GM21367 (cell line): ENCODE data around the gene LIPC.

Experiments used
- ATAC-seq: cut with Tn5 transposase; IDR thresholded peaks from one replicate; pipeline ENCODE4 v1.9.1; 2021; ENCODE audit not compliant: unreplicated experiment

The LIPC gene

DNA sequence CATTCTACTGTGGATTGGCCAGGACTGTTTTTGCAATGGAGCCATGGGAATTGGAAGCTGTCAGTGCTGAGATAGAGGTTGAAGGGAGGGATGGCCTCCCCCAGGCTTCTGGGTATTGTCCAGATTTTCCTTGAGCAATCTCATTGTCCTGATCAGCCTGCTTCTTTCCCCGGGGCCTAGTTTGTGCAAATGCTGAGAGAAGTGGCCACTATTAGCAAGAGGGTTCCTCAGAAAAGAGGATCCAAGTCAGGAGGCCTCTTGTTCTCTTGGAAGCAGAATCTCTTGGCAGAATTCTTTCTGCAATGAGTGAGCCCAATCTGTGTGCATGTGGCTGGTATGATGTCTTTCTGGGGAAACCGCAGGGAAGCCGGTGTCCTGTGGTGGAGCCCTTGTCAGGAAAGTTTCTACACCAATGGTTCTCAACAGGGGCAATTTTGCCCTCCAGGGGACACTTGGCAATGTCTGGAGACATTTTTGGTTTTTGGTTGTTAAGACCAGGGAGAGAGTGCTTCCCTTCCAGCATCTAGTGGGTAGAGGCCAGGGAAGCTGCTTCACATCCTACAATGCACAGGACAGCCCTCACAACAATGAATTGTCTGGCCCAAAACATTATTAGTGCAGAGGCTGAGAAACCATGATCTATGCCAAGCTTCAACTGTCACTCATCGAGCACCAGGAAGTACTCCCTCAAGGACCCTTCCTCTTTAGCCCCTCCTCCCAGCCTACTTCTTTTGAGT, 2.0 kb downstream of the LIPC start:
- ATAC-seq, result no peak

DNA sequence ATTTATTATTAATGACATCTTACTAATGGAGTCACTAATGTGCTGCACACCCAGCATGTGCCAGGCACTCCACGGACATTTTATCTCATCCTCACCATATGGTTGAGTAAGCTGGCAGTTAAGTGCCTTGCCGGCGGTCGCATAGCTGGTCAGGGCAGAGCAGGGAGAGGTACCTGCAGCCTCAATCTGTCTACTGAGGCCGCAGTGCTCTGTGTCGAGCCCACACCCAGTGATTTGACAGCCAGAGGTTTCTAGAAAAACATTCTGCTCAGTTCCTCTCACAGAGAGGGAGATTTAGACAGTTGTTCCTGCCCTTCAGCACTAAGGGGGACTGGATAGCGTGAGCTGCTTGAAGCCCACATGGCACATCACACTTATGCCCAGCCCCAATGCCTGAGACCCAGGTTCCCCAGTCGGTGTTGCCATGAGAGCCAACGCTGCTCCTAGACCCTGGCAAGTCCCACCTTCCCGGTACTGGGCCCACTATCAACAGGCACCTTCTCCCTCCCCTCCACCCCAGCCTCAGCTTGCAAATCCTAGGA, 2.6 kb downstream of the LIPC start:
- ATAC-seq, result no peak

DNA sequence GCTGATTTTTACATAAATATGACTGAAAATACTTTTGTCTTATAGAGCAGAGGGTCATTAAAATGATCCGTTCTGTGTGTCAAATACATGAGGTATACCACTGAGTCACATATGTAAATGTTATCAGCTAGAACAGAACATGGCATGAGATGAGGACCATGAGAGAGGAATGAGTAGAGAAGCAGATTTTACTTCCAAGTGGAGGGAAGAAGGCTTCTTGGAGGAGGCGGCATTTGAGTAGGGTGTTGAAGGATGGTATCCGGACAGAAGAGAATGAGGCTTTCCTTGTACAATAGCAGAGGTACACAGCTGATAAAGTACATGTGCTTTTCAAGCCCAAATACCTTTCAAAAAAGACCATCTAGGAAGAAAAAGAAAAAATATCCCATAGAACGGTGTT, 4.8 kb downstream of the LIPC start:
- ATAC-seq, result no peak

DNA sequence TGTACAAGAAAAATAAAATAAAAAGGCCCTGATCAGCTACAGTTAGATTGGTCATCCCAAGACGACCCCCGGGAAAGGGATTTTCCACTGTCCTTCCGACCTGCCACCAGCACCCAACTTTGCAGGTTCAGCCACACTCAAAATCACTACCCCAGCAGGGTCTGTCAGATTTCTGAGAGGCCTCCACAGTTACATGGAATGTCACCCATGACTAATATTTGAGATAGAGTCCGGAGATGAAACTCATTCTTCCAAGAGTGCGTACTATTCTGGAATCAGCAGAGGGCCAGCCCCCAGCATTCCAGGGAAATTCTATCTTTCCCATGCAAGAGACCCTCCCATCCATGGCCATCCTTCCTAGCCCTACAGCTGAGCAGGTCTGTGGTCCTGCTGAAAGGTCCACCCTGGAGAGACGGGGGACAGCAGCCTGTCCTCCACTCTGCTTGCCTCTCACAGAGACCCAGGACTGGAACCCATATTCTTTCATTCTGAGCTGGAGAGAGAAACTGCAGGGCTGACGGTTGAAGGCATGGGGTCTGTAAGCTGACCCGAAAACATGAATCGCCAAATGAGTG, 5.8 kb downstream of the LIPC start:
- ATAC-seq, result no peak

DNA sequence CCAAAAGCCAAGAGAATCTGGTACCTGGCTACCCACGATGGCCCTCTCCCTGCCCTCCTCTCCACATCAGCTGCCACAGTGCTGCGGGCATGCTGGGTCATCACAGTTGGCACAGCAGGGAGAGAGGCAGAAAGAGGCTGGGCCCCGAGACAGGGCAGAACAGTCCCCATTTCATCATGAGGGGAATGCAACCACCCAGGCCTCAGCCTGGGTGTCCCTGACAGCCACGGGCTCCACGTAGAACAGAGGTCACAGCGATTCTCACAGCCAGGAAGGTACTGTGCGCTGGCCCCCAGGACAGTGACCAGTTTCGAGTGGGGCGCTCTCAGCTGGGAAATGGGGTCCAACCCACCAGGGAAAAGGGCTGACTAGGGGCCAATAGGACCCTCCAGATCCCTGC, 6.3 kb downstream of the LIPC start:
- ATAC-seq, result no peak

DNA sequence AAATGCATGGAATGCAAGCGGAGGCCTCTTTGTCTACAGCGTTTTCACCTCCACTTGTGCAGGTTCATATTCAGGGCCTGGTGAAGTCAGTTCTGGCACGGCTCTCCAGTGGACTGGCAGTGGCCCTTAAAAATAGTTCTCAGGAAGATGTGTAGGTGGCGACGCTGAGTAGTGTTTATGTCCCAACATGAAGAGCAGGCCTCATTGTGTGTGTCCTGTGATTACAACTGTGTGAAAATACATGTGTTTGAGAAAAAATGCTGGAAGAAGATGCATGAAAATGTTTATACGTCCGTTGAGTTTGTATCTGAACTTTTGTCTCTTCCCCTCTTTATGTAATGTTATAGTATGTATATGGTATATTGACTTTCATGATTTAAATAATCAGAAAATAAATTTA, 7.2 kb downstream of the LIPC start:
- no peak for ATAC-seq

DNA sequence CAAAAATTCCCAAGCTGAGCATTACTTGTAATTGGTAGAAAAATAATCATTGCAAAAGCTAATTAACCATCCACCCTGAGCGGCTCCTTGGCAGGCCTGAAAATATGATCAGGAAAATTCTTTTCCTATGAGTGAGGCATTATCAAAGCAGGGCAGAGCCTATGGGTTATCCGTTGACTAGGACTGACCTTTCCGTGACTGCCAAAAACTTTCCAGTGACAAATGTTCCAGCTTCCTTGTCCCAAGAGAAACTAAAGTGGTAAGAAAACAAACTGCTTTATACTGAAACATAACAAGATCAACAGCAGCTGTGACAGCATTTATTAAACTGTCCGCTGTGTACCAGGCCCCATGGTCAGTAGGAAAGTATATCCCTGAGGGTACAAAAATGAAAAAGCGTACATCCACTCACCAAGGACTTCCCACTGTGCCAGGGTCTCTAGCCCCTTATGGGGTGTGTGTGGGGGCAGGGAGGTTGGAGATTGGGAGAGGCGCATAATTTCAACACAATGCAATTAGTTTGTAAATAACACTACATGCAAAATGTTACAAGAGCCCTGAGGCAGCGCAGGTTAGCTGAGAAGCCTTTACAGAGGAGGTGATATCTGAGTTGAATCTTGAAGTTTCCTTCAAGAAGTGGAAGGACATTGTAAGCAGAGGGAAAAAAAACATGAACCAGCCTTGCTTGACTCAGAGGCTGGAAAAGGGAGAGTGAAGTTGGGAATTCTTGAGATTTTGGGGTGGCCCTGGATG, 8.5 kb downstream of the LIPC start:
- ATAC-seq, result no peak

DNA sequence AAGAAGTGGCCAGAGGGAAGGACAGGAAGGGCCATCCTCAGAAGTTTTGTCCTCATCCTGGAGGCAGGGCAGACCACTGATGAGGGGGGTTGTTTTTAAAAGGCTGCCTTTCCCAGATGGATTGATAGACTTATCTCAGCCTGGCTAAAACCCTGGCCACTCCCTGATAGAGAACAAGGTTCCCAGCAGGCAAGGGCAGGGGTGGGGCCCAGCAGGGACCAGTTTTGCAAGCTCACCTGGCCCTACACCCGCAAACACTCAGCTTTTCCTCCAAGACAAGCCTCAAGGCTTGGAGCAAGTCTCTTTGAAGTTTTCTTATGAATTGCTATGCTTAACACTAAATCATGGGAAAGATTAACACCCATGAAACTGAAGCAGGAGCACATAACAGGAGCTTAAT, 9.1 kb downstream of the LIPC start:
- ATAC-seq, result no peak

DNA sequence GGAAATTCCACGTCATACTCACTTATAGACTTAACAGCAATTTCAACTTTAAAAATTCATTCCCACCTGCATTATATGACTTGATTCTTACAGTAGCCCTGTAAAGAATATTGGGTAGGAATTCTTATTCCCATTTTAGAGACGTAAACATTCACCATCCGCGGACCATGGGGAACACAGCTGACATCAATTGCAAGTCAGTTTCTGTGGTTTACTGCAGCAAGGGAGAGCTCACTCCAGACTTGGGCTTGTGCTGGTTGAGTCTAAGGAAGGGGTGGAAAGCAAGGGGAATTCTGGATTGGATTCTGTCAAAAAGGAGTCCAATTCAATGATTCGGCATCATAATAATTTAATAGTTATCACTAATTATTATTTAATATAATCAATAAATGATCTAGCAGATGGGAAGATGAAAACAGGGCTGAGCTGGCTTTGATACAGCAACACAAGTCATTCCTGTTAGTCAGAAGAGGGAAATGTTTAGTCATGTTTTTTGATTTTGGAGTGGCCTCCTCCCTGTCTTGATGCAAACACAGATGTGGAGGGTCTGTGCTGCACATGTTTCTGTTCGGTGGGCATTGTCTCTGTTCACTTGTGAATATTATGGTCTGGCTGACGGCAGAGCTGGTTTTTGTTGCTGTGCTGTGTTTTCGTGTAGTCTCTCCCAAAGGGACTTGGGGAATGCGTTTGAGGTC, 9.7 kb downstream of the LIPC start:
- no peak for ATAC-seq

DNA sequence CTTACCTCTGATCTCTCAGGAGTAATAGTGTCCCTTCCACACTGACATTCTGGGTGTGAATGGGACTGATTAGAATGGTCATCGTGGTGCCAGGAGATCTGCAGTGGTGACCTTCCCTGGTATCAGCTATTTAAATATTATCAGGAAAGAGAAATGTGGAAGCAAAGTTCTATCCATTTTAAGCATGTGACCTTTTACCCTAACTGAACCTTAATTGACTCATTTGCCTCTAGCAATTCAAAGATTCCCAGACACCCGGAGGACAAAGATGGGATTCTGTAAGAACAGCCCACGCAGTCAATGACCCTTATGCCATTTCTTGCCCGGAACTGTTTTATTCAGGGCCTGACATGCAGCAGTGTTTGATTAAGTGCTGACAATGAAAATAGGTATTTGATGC, 10.3 kb downstream of the LIPC start:
- ATAC-seq, result no peak

DNA sequence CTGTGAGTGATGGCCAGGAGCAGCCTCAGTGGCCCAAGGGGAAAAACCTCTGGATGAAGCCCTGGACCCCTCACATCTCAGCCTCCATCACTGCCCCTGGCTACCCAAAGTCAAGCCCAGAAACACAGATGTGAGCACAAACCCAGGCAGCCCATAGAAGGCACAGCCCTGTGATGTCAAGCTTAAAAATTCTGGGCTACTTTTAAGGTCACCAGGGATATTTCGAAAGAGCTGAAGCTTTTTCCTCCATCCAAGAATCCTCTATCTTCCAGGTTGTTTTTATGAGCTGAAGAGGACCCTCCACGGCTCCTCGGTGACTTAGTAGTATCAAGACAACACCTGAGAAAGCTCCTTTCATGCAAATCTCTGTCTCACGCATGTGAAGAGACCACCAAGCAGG, 11.5 kb downstream of the LIPC start:
- no peak for ATAC-seq

DNA sequence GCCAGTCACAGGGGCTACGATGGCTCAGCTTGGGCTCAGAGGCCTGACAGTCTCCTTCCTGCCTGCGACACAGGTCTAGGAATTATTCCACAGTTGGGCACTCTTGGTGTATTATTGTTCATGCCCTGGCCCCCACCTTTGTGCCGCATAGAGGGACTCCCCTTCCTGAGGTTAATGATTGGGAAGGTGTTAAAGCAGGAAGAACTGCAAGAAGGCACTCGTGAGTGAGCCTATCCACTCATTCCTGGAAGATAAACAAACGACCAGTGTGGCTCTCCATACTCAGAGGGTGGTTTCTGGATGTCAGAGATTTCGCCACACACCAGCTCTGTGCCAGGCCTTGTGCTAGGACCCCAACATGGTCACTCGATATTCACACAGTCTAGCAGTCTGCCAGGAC, 12.3 kb downstream of the LIPC start:
- no peak for ATAC-seq

DNA sequence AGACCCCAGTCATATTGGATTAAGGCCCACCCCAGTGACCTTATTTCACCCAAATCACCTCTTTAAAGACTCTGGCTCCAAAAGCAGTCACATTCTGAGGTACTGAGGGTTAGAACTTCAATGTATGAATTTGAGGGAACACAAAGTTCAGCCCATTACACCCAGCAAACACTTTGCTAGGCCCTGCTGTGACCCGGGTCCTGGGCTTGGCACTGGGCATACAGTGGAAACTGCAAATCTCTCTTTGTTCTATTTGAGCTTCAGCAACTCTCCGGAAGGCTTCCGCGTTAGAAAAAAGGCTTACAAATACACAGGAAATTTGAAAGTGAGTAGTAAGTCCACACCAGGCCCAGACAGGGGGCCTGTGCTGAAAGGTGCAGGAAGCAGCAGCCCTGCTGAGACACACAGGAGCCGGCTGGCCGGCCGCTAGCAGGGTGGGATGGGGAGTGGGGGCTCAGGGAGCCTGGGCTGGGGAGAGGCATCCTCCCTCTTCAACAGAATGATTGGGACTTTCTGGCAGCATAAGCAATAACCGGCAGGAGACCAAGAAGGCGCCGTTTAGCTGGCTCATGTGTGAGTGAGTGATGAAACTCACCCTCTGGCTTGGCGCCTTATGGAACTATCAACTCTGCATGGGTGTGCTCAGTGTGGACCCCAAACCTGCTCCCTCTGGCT, 13.0 kb downstream of the LIPC start:
- no peak for ATAC-seq

DNA sequence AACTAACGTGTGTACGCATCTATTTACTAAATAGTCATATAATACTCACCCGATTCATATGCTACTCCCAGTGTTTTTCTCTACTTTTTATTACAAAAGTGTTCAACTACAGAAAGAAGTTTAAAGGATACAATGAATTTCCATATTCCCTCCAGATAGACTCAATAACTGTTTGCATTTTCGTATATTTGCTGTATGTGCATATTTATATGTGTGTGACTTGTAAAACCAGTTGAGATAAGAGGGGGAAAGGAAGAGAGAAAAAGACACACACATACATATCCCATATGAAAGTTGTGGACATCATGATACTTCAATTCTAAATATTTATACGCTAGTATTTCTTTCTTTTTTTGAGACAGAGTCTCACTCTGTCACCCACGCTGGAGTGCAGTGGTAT, 14.1 kb downstream of the LIPC start:
- ATAC-seq, result no peak

DNA sequence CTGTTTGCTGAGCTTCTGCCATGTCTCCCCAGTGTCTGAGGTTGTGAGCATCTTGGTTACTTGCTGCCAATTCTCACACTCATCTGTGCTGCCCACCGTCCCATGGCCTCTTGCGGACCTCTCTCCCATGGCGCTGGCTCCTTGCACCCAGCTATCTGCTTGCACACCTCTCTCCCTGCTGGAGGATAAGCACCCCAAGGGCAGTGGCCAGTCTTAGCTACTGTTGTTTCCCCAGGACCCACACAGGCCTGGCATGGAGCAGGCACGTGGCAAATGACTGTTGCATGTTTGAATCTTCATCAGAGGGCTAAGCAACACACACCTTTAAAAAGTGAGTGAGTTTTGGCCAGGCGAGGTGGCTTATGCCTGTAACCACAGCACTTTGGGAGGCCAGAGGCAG, 14.7 kb downstream of the LIPC start:
- ATAC-seq, result no peak

DNA sequence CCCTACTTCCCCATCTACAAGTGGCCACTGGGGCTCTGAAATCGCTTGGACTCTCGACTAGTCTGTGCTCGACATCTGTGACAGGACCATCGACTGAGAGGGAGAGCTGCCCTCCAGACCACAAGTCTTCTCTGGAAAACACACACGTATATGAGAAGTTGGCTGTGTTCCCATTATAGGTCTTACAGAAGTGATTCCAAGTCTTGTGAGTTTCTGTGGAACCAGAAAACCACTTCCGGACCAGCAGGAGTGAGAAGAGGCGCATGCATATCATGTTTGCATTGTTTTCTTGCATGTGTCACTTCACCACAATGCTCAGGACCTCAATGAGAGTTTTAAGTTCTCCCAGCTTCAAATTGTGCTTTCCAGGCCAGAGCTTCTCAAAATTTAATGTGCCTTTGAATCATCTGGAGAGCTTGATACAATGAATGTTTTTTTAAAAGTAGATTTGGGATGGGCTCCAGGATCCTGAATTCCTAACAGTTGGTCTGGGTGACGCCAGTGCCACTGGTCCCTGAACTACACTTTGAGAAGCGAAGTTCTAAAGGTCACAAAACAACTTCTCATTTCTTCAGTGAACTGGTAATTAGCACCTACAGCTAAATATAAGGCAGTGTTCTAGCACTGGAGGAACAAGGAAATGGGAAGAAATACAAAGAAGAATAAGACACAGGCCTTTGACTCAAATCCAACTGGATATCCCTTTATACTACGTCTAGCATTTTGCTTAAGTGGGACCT, 15.7 kb downstream of the LIPC start:
- ATAC-seq, result no peak

DNA sequence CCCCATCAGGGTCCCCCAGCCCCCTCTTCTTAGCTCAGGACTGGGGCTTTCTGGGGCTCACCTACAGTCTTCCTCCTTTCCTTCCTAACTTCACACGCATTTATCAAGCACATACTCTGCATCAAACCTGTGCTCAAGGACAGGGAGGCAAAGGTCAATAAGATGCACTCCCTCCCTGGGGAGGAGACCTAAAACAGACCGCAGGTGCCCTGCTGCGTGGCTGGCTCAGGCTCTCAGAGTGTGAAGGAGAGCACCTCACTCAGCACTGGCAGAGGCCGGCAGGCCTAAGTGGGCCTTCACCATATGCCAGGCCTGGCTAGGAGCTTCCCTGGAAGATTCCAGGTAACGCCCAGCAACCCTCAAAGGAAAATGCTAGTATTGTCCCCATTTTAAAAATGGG, 16.5 kb downstream of the LIPC start:
- ATAC-seq, result no peak

DNA sequence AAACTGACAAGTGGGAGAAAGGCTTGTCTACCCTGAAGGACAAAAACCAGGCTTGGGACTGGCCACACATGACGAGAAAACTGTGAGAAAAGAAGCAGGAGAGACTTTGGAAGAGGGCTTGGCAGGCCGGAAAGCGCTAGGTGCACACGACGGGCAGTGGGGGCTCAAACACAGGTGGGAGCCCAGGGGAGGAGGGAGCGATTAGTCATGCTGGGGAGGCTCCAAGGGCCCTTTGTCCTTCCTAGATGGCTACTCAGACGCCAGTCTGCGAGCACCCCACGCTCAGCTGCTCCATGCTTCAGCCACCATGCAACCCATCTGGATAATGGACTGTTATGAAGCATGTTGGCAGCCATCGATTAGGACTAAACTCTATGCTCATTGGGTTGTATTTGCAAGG, 17.1 kb downstream of the LIPC start:
- no peak for ATAC-seq

DNA sequence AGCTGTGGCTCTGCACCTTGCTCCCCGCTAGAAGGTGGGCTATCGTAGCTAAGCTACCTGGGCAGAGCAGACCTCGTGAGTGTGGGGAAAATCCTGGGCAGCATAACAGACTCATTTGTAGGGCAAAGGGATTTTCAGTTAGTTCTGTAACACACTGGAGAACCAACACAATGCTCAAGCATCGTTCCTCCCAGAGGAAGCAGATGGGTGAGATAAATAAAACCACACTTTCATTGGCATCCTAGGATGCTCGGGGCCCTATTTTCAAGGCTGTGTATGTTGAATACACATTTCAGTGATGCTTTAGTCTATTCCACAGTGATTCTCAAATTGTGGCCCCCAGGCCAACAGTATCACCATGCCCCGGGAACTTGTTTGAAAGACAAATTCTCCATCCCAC, 20.0 kb downstream of the LIPC start:
- ATAC-seq, result no peak

DNA sequence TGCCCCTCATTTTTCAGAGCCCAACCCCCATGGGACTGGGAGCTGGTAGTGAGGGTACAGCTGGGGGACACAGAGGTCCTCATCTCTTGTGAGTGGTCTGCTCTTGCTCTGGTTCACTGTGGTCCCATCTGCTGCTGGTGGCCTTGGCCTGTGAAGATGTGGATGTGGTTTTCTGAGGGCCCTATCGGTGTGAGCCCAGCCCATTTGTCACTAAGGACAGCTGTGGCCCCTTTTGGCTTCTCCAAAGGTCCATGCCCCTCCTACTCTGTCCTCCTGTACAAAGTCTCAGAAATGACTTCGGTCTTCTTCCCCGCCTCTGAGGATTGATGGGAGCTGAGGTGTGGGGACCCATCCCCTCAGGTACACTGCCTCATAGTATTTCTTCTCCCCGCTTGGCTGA, 21.0 kb downstream of the LIPC start:
- no peak for ATAC-seq
